ENCODE data around the gene KSR1.

Gene KSR1

DNA sequence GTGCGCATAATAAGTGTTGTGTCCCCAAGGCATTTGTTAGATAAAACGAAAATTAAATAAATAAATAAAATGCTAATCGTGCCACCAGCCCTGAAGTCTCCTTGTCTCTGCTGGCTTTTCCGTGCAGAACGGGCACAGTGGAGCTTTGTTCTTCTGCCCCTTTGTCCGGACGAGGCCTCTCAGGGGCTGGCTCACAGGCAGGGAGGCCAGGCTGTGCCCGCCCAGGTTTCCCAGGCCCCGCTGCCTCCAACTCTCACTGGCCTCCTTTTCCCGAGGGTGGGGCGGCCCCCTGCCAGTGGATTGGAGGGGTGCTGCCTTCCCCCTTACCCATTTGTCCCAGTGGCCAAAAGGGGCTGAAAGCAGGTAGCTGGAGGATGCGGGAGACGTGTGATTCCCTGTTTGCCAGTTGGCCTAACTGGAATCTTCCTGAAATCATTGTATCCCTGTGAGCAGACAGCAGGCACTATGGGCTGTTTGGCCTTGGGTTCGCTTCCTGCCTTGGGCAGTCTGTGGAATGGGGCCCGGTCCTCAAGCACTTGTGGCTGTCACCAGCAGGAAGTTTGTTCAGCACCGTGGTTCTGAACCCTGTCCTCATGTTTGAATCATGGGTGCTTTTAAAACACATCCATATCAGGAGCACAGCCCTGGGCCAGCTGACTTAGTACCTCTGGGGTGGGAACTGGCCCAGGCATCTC lies 64.4 kb downstream of the KSR1 start:
- peak; percentile 39 for DNase-seq

DNA sequence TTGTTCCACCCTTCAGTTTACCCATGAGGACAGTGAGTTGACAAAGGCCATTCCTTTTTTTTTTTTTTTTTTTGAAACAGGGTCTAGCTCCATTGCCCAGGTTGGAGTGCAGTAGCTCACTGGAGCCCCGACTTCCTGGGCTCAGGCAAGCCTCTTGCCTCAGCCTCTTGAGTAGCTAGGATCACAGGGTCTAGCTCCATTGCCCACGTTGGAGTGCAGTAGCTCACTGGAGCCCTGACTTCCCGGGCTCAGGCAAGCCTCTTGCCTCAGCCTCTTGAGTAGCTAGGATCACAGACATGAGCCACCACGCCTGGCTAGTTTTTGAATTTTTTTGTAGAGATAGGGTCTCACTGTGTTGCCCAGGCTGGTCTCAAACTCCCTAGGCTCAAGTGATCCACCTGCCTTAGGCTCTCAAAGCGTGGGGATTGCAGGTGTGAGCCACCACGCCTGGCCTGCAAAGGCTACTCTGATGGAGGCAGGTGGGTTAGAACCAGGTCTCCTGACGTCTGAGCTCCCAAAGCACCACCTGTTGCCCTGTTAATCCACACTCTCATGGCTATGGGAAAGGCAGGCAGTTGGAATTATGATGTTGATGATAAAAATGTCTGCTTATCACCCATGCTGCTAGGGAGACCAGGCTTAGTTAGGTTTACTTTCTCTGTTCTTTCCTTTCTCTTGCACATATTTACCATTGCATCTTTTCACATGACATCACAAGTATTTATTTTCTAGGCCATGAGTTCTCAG lies 65.2 kb downstream of the KSR1 start:
- peak; percentile 58 for DNase-seq

DNA sequence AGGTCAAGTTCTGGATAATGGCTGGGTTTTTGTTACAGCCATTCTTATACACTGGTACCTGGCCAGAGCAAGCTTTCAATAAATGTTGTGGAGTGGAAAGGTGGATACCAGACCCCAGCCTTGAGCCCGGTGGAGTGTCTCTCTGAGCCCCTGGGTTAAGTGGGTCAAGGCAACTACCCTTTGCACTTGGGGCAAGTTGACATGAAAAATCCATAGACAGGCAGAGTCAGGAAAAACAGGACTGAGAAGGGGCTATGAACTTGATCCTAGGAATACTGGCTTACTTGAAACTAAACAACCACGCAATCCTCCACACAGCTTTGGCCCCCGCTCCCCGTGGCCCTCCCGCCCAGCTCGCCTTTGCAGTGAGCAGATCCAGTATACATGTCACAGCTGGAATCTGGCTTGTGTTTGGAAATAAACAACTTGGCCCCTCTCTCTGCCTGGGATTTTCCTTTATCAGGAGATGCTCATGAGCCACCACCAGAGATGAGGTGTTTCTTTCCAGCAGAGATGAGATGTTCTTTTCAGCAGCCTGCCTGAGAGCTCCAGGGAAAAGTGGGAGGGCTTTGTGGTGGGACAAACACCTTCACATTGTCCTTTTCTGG lies 65.9 kb downstream of the KSR1 start:
- DNase-seq, result no peak

DNA sequence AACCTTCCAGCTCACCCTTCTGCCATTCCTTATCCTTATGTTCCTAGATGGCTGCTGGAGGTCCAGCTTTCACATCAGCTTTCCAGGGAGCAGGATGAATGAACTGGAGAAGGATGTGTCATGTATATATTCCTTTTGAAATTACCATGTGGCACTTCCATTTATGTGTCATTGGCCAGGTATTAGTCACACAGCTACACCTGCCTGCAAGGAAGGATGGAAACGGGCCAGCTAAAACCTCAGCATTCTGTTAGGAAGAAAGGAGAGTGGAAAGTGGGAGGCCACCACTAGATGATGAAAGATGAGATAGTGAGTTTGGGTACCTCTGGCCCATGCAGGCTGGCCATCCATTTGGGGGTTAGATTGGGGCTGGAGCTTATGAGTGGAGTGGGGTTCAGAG lies 67.5 kb downstream of the KSR1 start:
- no peak for DNase-seq

DNA sequence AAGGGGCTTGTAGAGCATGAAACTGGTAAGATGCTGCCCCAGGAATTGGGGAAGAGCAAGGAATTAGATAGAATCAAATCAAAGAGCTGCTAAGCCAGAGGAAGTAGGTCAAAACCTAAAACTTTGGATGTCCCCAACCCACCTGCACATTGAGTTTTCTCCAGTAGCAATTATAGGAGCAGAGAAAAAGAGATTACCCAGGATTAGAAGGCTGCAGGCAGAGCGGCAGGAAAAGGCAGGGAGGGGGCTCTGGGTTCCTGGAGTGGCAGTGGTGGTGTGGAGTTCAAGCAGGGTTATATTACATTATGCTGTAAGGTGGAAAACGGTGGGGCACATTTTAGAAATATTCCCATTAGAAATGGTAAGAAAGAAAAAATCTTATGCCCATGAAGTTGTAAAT lies 68.3 kb downstream of the KSR1 start:
- DNase-seq, result peak; percentile 90

DNA sequence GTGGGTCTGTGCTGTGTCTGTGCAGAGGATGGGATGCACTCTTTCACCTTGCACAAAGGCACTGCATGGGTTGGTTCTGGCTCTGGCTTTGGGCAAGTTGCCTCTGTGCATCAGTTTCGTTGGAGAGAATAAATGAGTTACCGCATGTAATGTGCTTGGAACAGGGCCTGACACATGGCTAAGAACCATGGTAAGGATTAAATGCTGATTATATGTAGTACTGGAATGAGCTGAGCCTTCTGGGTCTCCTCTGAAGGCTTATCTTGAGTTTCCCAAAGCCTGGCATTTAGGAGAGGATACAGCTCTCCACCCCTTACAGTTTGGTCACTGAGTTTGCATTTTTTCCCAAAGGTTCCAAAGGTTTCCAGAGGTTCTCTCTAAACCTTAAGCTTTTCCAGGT lies 69.1 kb downstream of the KSR1 start:
- DNase-seq, result peak; percentile 82

DNA sequence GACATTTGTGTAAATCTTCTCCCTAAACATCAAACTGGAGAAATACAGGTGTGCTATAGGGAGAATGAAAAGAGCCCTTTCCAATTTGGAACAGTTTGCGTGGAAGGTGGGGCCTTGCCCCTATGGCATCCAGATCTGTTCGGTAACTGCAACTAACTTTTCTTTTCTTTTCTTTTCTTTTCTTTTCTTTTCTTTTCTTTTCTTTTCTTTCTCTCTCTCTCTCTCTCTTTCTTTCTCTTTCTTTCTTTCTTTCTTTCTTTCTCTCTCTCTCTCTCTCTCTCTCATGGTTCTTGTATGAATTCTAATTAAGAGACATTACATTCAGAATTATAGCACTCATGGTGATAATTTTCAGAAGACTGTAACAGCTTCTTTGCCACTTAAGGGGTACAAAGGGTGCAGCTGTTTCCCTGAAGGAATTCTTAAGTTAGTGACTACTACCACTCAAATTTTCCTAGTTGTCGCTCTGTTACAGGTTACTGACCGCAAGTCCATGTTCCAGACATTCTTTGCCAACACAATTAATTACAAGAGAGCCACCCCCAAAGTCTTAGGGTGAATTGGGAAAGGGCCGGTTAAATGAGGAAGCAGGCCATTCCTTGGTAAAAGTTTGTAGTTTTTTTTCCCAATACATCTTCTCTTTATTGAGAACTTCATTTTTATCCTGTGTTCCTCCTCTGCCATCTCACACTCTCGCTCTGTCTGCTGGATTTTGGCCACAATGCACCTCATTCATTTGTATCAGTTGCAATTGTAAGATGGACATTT lies 69.8 kb downstream of the KSR1 start:
- no peak for DNase-seq

DNA sequence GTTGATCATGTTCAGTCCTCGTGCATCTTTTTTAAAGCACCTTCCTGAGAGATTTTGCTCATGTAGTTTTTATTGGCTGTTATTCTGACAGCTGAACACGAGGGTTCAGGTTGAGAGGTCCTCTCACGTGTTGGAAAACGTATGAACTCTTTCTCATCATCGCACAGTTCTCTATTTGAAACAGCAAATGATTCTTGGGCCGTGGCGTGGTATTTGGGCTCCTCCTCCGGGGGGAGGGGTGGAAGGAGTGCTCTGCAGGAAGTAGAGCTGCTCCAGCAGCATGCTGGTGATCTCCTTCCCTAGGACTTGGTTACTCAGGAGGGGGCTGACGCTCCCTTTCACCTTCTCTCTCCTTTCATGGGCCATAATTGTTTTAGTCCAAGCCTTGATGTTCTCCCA lies 70.4 kb downstream of the KSR1 start:
- DNase-seq, result peak; percentile 37

DNA sequence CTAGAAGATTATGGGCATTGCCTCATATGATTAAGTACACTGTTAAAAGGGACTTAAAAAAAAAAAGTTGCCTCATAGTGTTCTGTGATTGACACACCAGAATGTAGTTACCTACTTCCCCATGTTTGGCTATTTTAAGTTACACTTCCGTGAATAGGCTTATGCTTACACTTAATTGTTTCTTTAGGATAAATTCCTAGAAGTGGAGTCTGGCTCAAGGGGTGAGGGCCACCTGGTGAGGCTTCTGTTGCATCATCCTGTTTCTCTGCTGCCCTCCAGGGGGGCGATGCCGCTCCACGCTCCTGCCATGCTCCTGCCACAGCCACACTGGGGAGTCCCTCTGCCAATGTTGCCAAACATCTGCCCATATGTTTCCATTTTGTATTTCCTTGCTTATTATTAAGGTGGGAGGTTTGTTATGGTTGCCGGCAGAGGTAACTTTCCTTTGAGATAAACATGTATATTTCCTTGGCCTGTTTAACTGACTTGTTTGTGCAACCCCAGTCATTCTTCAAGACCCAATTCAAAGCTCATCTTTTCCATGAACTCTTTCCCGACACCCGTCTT lies 73.1 kb downstream of the KSR1 start:
- peak; percentile 29 for DNase-seq

DNA sequence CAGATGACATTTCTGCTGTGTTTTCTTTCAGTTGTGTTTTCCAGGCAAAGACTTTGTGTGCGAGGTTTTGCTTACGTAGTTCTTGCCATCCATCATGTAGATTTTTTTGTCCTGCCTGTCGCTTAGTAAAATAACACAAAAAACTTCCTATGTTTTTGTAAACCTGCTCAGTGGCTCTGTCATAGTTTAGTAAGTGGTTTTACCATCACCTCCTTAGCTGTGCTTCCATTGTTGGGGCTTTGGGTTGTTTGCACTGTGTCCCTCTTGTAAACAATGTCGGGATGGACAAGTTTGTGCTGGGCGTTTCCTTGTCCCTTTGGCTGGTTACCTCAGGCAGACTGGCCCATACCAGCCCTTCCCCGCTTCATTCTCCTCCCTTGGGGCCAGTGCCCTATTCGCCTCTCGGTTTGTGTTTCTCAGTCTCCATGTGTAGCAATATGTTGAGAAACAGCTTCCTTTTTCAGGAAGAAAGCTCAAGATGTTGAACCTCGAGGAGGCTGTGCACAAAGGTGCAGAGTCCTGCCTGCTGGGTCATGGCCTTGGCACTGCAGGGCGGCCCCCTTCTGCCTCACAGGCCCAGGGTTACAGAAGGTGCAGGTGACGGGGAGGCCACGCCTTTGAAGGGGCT lies 74.6 kb downstream of the KSR1 start:
- DNase-seq, result no peak

DNA sequence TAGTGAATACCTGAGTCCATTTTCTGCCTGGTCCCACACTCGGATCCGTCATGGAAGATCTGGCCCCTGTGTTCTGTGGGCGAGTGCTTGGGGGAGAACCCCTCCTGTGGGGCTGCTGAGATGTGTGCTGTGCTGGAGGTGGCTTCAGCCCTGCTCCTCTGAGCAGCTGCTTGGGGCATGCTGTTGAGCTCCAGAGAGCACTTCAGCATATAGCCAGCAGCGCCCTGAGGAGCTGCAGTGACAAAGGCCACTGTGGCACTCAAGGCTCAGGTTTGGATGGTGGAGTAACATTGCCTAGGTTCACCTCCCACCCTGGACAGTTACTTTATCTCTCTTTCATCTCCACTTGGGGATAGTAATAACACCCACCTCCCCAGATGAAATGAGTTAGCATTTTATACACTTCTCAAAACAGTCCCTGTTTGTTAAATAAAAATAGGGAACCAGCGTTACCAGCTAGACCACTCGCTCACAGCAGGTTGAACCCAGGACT lies 75.3 kb downstream of the KSR1 start:
- no peak for DNase-seq

DNA sequence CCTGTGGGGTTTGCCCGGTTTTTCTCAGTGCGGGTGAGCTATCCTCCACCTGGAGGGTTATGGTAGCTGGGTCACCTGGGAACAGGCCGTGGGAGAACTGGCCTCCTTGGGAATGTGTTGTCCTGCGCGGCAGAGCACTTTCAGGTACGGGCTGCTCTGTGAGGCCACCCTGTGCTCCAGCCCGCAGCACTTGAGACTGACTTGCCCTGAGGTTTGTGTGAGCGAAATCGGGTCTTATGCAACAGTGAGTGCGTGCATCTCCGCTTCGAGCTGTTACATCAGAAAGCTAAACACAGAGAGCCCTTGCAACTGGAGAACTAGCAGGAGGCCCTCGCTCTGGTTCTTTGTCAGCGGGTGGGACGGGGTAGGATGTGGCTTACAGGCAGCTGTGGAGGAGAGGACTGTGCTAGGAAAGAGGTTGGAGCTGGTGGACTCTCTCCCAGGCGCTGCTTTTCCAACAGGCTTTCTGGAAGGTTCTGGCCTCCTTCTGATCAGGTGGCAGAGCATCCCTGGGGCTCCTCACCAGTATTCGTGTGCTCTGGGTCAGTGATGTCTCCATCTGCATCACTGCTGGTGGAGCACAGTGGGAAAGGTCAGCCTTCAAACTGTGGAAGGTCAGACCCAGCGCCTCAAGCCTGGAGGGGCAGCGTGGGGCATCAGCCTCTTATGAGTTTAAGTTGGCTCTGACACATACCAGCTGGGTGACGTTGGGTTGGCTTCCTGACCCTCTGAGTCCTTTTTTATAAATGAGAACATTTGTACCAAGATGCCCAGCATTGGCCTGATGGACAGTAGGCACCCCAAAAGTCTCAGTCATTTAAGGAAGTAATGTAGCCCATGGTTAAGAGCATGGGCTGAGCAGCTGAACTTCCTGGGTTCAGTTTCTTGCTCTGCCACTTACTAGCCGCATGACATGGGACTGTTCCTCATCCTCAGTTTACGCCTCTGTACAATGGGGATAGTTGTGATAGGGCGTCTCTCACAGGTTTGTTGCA lies 76.3 kb downstream of the KSR1 start:
- DNase-seq, result no peak

DNA sequence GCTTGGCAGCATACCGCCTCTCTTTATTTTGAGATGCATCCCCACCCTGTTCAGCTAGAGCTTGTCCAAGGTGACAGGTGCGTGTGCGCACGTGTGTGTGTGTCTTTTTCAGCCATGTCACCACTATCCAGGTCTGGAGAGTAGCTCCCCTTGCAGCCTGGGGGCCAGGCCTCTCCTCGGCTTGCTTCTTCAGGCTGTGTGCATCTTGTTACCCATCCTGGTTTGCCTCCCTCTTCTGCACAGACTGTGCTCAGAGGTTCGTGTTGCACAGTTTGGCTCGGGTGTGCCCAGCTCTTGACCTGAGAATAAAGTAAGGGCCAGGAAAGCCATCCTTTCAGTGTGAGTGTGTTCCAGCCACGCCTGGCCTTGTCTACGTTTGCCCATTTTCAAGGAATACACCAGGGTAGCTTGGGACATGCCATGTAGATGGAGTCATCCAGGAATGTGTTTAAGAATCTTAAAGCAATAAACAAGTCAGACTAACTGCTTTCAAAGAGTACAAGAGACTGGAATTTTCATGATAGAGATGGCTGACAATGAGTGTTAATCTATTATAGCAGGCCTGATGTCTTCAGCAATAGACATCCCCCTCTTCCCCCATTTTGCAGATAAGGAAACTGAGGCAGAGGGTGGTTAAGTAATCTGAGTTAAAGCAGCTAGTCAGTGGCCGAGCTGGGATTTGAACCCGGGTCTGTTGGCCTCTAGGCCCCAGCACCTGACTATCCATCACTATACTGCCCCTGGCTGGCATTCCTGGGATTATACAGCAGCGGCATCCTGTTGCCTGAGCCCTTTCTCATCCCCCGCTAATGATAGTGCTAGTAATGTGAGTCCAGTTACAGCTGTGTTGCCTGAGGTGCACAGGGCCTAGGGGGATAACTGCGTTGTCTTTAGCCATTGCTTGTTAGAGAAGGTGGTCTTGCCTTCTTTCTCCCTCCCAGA lies 77.9 kb downstream of the KSR1 start:
- DNase-seq, result peak; percentile 68

DNA sequence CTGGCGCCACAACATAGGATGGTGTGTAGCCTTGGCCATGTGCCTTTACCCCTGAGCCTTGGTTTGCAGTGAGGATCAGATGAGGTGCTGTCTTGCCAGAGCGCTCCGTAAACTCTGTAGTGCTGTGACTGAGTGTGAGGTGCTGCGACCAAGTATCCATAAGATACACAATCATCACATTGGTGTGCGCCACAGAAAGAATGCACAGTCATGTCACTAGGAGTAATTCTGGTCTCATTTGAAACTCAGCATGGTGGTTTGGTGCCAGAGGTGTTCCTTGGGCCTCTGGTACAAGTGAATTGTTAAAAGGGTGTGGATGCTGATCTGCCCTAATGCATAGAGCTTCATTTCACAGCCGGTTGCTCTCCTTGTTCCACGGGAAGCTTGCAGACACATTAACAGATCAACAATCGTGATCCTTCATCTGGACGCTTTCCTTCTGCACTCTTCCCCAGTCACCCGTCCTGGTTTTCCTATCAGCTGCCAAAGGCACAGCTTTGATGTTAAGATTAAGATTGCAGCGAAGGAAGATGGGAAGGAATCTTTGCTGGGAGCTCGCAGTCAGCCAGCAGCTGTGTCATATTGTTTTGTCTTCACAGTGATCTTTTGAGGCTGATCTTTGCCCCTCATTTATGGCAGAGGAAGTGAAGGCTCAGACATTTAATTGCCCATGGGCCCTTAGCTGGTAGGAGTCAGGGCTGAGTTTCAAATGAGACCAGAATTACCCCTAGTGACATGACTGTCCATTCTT lies 79.1 kb downstream of the KSR1 start:
- DNase-seq, result no peak

DNA sequence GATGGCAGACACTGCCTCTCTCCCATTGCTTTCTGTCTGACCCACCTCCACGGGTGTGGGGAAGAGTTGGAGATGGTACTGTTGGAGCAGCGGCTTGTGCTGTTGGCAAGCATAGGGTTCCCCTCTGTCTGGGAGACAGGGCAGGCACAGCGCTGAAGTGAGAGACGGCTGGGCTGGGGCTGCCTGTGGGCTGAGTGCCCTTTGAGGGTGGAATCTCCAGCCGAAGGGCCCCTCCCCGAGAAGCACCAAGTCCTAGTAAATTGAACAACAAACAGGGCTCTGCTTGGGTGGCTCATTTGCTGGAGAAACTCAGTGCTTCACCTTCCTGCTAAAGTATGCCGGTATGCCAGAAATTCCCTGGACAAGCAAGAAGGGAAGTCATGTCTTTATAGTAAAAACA lies 79.7 kb downstream of the KSR1 start:
- no peak for DNase-seq

DNA sequence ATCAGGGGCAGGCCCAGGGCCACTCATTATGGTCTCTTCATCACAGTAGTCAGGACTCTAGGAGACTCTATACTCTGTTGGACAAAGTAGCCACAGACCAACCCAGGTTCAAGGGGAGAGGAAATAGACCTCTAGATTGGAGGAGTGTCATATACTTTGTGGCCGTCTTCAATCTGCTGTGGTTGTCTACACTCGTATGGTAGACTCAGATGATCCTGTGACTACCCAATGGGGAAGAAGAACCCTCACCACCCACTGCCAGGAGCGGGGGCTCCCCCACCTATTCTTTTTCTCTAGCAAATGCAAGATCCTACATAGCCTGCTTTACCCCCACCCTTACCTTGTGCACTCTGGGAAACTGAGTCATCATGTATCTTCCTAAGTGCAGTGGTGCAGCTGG lies 80.5 kb downstream of the KSR1 start:
- DNase-seq, result no peak

DNA sequence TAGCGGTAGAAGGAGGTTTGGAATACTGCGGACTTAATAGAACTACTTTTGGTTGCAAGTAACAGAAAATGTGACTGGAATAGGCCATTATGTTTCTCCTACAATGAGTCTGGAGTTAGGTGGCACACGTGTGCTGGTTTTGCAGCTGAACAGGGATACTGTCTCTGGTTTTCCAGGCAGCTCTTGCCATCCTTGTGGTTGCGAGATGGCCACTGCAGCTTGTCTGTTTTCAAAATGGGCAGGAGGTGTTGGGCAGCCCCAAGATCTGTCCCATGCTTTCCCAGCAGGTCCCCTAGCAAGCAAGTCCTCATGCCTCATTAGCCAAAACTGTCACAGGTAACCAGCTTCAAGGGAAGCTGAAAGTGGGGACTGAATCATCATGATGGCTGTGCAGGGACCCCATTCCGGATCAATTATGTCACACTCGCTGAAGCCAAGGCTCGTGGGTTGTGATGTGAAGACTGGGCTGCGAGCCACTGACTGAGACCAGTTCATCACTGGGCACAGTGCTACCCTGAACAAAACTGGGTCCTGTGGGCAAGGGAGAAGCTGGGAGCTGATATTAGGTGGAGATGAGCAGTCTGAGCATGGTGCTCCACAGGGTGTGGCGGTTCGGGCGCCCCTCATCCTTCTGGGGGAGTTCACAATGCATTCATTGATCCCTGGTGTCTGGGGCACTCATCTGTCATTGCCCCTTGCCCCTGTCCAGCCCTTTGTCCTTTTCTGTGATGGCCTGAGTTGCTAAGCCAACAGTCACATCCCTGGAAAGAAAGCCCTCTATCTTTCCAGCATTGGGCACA lies 82.1 kb downstream of the KSR1 start:
- no peak for DNase-seq

DNA sequence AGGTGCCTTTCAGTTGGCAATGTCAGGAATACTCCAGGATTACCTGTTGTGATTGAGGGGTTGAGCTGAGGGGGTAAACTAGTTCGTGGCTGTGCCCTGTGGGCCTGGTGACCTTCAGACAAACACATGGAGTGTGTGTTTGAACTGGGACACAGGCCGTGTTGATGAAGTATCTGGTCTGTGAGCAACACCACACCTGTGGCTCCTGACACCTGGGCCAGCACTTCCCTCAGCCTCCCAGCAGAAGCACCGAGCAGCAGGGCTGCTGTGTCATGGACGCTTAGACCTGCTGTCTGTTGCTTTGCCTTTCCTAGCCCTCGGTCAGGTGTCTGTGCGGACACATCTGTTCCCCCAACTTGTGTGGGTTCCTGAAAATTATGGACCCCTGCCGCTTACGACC lies 82.9 kb downstream of the KSR1 start:
- DNase-seq, result no peak

Data from NCI-H82 (cell line).